ENCODE results near the gene NUB1. TPM values are rescaled to one million over a fixed set of nuclear protein-coding genes. Genes with fewer than 3 reads are reported as not detected.
A peak's percentile ranks its signal among the peaks of the same experiment; 100 is the strongest.

The NUB1 gene
- polyA plus RNA-seq, 1 experiment, result 44.5 TPM

DNA sequence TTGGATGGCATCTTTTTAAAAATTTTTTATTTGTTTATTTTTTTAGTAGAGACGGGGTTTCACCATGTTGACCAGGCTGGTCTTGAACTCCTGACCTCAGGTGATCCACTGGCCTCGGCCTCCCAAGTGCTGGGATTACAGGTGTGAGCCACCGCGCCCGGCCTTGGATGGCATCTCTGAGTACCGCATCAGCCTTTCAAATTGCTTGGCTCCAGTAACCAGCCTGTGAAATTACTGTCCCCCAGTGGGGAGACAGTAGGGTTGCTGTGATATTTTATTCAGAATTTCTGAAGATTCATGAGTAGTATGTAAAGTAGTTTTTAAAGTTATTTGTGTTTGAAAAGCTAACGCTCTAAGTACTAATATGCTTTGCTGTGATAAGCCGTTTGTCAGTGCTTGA lies 1.2 kb downstream of the NUB1 start:
- no peak for TF ChIP-seq CTCF (IDR thresholded peaks at IDR 0.05; ENCODE audit: insufficient read depth, low read depth, low read length)
- peak overlapping the region; percentile 80 for H3K4me3 ChIP-seq (ENCODE audit: low read depth, low read length)

DNA sequence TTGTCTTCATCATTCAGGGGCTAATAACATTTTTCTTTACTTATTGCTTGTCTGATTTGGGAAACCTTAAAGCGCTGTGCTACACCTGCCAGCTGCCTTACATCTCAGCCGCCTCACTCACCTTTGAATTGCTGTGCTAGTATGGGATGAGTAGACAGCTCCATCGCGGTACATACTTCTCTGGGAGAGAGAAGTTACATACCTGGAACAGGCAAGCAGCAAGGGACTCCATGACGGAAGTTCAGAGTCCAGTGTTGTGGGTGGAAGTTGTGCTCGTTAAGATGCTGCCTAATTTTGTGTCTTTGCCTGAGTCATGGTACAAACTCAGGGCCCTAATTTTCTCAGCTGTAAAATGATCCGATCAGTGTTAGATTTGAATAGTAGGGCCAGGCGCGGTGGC lies 1.9 kb downstream of the NUB1 start:
- CTCF ChIA-PET, result interaction anchor here (0.6 to 2.8 kb wide), 4 partner anchors 8 to 179 kb away, joined by 3 to 14 read pairs (median 5); no protein-coding TSS in a partner anchor
- POLR2A ChIA-PET, result no interaction called here
- H3K4me3 ChIP-seq (ENCODE audit: low read depth, low read length), result no peak overlapping the region
- H3K36me3 ChIP-seq (ENCODE audit: control insufficient read depth, insufficient read depth, low read length), result peaks cover 6% of the 10 kb centered on the region
- no peak for DNase-seq (ENCODE audit: low read depth)
- no peak for TF ChIP-seq CTCF (IDR thresholded peaks at IDR 0.05; ENCODE audit: insufficient read depth, low read depth, low read length)
- H3K27me3 ChIP-seq (ENCODE audit: control insufficient read depth, insufficient read depth, low read length), result peaks cover 3% of the 10 kb centered on the region

More for the DNA sequence above, 1.2 kb downstream of the NUB1 start:
- POLR2A ChIA-PET, result no interaction called here
- Histone ChIP-seq H3K27me3 (ENCODE audit: control insufficient read depth, insufficient read depth, low read length) (peaks cover 3% of the 10 kb centered on the region), H3K36me3 (ENCODE audit: control insufficient read depth, insufficient read depth, low read length) (peaks cover 6% of the 10 kb centered on the region)
- DNase-seq (ENCODE audit: low read depth), result no peak
- CTCF ChIA-PET, result interaction anchor here (0.6 to 2.8 kb wide), 3 partner anchors 9 to 178 kb away, joined by 3 to 14 read pairs (median 7); no protein-coding TSS in a partner anchor

DNA sequence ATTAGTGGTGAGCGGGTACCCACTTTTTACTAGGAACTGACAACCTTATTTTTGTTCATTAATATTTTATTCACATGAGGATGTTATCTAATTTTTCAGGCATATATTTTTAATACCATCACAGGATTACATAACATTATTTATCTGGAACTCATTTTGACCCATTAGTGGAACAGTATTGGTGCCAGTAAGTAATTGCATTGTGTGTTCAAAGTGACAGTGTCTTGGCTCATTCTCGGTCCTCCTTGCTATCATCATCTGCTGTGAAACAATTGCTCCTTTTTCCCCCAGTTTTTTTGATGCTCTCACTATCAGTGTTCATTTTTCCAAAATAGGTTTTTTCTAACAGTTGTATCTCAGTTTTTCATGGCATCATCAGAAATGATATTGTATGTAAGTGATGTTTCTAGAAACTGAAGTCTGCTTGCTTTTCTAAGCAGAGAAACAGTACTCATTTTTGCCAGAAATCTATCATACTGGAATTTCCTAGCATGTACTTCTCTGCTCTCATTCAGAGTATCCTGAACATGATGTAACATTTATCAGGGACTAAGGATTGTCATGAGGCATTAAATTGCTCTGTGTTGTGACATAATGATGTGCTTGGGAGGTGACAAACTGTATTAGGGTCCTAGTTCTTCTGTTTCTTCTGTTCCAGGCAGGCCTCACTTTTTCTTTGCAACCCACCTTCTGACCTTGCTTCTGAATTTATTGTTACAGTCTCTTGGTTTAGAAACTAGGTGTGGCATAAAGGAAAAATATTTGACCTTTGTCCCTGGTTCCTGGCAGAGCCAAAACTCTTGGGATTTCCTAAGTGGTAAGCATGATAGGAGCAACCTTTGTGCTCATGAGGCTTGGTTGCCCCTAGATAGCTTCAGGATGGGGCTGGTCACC lies 4.2 kb downstream of the NUB1 start:
- DNase-seq (ENCODE audit: low read depth), result no peak
- TF ChIP-seq CTCF (IDR thresholded peaks at IDR 0.05; ENCODE audit: insufficient read depth, low read depth, low read length), result no peak
- CTCF ChIA-PET, result interaction anchor here (2.6 to 2.8 kb wide), 2 partner anchors 31 kb away, joined by 9 to 14 read pairs; no protein-coding TSS in a partner anchor
- Histone ChIP-seq H3K36me3 (ENCODE audit: control insufficient read depth, insufficient read depth, low read length) (peaks cover 11% of the 10 kb centered on the region), H3K27me3 (ENCODE audit: control insufficient read depth, insufficient read depth, low read length) (no peaks in the 10 kb centered on the region), H3K4me3 (ENCODE audit: low read depth, low read length) (no peak overlapping the region)
- POLR2A ChIA-PET, result no interaction called here

DNA sequence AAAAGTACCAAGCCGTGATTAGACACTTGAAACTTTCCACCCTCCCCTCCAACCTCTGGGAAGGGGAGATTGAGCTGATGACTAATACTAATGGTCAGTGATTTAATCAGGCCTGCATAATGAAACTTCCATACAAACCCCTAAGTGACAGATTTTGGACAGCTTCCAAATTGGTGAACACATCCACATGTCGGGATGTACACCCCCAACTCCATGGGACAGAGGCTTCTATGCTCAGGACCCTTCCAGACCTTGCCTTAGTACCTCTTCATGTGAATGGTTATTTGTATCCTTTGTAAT lies 4.8 kb downstream of the NUB1 start:
- H3K27me3 ChIP-seq (ENCODE audit: control insufficient read depth, insufficient read depth, low read length), result no peaks in the 10 kb centered on the region
- peaks cover 11% of the 10 kb centered on the region for H3K36me3 ChIP-seq (ENCODE audit: control insufficient read depth, insufficient read depth, low read length)
- ChIA-PET CTCF (interaction anchor here (2.6 kb wide), 1 partner anchor 31 kb away, joined by 9 read pairs; no protein-coding TSS in a partner anchor), POLR2A (no interaction called here)
- DNase-seq (ENCODE audit: low read depth), result no peak
- H3K4me3 ChIP-seq (ENCODE audit: low read depth, low read length), result no peak overlapping the region
- no peak for TF ChIP-seq CTCF (IDR thresholded peaks at IDR 0.05; ENCODE audit: insufficient read depth, low read depth, low read length)

- POLR2A ChIA-PET, result no interaction called here
- CTCF ChIA-PET, result interaction anchor here (2.6 kb wide), 1 partner anchor 32 kb away, joined by 9 read pairs; no protein-coding TSS in a partner anchor
- Histone ChIP-seq H3K36me3 (ENCODE audit: control insufficient read depth, insufficient read depth, low read length) (peaks cover 16% of the 10 kb centered on the region), H3K4me3 (ENCODE audit: low read depth, low read length) (no peak overlapping the region), H3K27me3 (ENCODE audit: control insufficient read depth, insufficient read depth, low read length) (no peaks in the 10 kb centered on the region)
- DNase-seq (ENCODE audit: low read depth), result no peak
- no peak for TF ChIP-seq CTCF (IDR thresholded peaks at IDR 0.05; ENCODE audit: insufficient read depth, low read depth, low read length)
These were observed 5.6 kb downstream of the NUB1 start for GRCh38 chr7:151347200-151347599.
